Measurements from ENCODE around the gene KRTAP5-9. TPM values are rescaled to one million over a fixed set of nuclear protein-coding genes. Genes with fewer than 3 reads are reported as not detected.
"Not testable (repeated sequence)": the region's sequence is repeated elsewhere in the genome, so short reads cannot be mapped to it uniquely, and the experiment has no call there.

Gene KRTAP5-9, protein sequence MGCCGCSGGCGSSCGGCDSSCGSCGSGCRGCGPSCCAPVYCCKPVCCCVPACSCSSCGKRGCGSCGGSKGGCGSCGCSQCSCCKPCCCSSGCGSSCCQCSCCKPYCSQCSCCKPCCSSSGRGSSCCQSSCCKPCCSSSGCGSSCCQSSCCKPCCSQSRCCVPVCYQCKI
- under 1 TPM; 0.30 to 0.59 (median 0.31) TPM for polyA plus RNA-seq (ENCODE audit: insufficient read length in 3 of 3)
- long read RNA-seq, donor 1 = 0 reads
- long read RNA-seq, donor 2 = 0 reads
- long read RNA-seq, donor 3 = 0 reads
- long read RNA-seq, donor 4 = 0 reads
- long read RNA-seq, donor 5 = 0 reads
- long read RNA-seq, donor 6, partial matches to known transcripts = 0 of 1 reads
- long read RNA-seq, donor 6, other reads (novel, unspliced or antisense) = 0 of 1 reads
- long read RNA-seq, donor 7 = 0 reads
- long read RNA-seq, donor 8, partial matches to known transcripts = 0 of 1 reads
- long read RNA-seq, donor 8, other reads (novel, unspliced or antisense) = 0 of 1 reads
- long read RNA-seq, donor 9 = 0 reads
- long read RNA-seq, donor 10 = 0 reads
- long read RNA-seq, donor 11 = 0 reads
- long read RNA-seq, donor 12 = 0 reads
- long read RNA-seq, donor 13 = 0 reads
- long read RNA-seq, donor 14 = 0 reads
- long read RNA-seq, donor 15 = 0 reads
- long read RNA-seq, donor 16 = 0 reads

DNA sequence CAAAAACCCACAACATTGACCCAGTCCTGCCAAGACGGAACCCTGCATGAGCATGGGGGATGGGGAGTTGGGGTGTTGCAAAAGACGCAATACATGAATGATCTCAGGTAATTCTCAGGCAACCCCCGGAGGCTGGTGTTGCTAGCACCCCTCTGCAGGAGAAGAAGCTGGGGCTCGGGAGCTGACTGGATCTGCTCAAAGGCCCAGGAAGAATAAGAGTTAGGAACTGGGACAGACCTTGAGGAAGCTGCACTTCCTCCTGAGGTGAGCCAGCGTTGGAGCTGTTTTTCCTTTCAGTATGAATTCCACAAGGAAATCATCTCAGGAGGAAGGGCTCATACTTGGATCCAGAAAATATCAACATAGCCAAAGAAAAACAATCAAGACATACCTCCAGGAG, at the start of gene KRTAP5-9:
Gene KRTAP5-9, plus strand, starts transcription at position 301 of the 400 bp plus-strand sequence. CDS start 238 bp downstream, outside the sequence.
- DNase-seq (ENCODE audit: extremely low read depth in 1 of 11, low read depth in 9 of 11, low spot score in 4 of 11) = no peak

DNA sequence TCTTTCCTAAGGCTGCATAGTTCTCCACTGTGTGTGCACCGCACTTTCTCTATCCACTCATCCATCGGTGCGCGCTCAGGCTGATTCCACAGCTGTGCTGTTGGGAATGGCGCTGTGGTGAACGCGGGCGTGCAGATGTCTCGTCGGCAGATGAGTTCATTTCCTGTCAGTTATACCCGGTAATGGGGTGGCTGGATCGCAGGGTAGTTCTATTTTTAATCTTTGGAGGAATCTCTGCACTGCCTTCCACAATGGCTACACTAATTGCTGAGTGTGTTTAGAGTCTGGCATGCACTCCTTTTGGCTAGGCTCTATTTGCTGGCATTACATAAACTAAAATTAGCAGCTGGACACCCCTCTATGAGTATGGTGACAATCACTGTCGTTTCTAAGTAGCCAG, 49.1 kb upstream of the KRTAP5-9 start:
- no peak for DNase-seq (ENCODE audit: extremely low read depth in 1 of 11, low read depth in 9 of 11, low spot score in 4 of 11)

DNA sequence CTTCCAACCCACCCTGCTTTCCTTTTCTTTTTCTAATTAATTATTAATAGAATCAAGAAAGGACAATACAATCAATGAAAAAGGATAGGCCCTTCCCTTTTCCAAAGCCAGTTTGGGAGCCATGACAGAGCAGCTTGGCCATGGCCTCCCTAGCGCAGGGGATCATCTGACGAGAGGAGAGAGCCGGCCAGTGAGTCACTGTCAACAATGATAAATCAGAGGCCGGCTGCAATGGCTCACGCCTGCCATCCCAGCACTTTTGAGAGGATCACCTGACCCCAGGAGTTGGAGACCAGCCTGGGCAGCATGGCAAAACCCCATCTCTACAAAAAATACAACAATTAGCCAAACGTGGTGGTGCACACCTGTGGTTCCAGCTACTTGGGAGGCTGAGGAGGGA, 48.7 kb upstream of the KRTAP5-9 start:
- no peak for DNase-seq (ENCODE audit: extremely low read depth in 1 of 11, low read depth in 9 of 11, low spot score in 4 of 11)

DNA sequence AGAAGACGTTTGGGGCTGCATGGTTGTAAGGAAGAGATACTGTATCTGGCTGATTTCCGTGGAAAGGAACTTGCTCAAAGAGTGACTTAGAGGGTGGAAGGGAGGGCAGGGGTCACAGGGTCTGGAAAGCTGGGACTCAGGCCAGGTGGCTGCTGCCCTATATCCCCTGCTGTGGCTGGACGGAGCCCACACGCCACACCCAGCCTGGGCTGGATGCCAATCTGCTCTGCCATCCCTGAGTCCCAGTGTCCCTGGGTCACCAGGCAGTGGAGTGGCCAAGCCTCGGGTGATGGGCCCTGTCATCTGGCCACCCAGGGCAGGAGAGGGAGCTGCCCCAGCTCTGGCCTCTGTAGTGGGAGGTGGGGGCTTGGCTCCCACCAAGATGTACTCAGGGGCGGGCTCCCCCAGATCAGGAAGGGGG, 47.6 kb upstream of the KRTAP5-9 start:
- DNase-seq (ENCODE audit: extremely low read depth in 1 of 11, low read depth in 9 of 11, low spot score in 4 of 11) = no peak

DNA sequence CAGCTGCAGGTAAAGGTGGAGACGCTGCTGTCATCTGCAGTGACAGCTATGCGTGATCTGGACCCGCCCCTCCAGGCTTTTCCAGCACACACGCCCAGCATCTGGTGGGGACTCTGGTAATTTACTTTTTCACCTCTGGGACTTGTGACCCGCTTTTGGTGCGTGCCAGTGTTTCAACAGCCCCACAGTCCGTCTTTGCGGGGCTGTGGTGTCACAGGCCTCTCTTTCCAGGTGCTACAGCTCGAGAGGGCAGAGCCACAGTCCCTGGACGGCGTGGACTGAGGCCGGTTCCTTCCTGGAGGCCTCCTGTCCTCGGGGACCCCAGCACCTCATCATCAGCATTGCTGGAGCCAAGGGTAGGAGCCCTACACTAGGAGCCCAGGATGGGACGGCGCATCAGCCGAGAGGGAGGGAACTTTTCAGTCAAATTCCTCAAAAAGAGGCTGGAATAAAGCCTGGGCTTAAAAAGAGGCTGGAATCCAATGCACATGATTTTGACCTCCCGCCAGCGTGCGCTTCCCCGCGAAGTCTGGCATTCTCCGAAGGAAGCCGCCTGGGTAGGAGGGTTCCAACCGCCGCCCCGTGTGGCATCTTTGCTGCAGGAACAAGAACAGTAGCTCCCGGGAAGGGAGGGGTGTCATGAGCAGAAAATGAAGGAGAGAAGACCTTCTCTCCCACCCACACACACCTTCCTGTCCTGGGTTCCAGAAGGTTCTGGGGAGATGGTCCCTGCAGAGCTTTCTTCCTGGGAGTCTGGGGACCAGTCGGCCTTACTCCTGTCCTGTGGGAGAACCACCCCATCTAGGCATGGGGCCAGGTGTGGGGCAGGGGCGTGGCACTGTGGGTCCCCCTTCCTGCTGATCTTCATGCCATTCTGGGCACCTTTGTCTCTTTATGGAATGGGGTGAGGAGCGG, 46.9 kb upstream of the KRTAP5-9 start:
- no peak for DNase-seq (ENCODE audit: extremely low read depth in 1 of 11, low read depth in 9 of 11, low spot score in 4 of 11)

DNA sequence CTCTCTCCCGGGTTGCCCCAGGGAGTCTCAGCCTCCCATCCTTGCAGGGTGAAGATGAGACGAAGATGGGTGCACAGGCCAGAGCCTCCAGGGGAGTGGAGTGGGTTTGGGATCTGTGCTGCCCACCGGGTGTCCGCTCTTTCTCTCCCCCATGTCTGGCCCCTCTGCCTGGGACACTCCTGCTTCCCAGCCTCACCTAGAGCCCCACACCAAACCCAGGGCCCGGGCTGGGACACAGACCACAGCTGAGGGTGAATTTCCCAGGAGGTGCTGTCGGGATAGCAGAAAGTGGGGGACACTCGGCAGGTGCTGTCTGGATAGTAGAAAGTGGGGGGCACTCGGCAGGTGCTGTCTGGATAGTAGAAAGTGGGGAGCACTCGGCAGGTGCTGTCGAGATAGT, 46.2 kb upstream of the KRTAP5-9 start:
- no peak for DNase-seq (ENCODE audit: extremely low read depth in 1 of 11, low read depth in 9 of 11, low spot score in 4 of 11)

DNA sequence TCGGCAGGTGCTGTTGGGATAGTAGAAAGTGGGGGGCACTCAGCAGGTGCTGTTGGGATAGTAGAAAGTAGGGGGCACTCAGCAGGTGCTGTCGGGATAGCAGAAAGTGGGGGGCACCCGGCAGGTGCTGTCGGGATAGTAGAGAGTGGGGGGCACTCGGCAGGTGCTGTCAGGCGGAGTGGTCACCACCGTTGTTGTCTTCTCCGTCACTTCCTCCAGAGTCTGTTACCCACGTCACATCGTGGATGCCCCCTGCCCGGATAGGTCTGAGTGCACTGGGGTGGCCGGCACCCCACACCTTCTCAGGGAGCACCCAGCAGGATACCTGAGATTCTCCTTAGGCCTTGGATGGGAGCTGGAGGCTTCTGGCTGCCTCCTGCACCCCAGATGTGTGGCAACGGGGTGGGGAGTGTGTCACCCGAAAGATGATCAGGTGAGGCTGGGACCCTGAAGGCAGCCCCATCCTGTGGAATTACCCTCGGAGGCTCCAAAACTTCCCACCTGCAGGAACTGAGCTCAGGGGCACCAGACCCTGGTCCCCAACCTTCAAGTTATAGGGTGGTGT, 45.3 kb upstream of the KRTAP5-9 start:
- no peak for DNase-seq (ENCODE audit: extremely low read depth in 1 of 11, low read depth in 9 of 11, low spot score in 4 of 11)

DNA sequence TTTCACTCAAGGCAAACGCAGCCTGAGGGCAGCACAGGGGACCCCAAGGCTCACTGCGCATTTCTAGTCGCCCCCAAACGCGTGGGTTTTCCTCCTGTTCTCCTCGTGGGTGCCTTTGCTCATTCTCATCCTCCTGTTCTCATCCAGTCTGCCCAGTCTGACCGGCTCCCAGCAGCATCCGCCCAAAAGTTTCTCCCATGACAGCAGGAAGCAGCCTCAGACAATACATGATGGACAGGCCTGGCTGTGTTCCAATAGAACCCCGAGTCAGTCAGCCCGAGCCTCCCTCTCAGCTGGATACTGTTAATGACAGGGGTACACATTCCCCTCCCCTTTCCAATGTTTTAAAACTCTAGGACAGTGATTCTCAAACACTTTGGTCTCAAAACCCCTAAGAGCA, 43.7 kb upstream of the KRTAP5-9 start:
- DNase-seq (ENCODE audit: extremely low read depth in 1 of 11, low read depth in 9 of 11, low spot score in 4 of 11) = no peak

DNA sequence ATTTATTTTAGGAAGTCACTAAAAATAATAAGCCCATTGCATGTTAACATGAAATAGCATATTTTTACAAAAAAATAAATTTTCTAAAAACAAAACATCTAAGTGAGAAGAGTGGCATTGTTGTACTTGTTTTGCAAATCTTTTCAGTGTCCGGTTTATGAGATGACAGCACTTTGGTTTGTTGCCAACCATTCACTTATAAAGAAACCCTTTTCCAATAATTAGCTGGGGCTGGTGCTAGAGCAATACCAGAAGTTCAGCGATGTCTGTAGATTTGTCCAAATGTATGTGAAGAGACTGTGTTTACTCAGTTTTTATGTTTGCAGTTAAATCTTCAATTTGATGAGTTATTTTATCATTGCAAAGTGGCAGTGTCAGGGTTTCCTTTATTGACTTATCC, 43.2 kb upstream of the KRTAP5-9 start:
- no peak for DNase-seq (ENCODE audit: extremely low read depth in 1 of 11, low read depth in 9 of 11, low spot score in 4 of 11)

DNA sequence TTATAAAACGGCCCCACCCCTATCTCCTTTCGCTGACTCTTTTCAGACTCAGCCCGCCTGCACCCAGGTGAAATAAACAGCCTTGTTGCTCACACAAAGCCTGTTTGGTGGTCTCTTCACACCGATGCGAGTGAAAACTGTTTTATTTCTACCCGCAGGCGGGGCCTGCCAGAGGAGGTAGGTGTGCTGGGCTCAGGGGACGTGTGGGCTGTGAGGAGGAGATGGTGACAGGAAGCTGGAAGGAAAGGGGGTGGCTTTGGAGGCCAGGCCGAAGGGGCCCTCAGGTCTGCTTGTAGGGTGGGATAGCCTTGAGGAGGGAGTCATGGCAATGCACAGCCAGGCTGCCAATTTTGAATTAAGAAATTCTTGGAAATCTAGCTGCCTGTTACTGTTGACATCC, 42.4 kb upstream of the KRTAP5-9 start:
- no peak for DNase-seq (ENCODE audit: extremely low read depth in 1 of 11, low read depth in 9 of 11, low spot score in 4 of 11)

DNA sequence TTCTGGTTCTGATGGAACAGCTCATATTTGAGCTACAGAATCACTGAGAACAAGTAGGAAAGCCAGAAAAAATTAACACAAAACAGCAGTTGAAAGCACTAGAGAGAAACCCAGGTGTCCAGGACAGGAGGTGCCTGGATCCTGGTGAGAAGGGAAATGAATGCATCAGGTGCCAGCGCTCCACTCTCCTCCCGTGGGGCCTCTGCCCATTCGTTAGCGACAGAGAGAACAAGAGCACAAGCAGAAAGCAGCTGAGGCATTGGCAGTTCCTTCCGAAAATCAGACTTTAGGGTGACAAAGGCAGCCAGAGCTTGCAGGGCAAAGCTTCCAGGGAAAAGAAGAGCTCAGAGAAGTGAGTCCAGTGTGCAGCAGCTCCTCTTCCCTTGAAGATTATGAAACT, 41.1 kb upstream of the KRTAP5-9 start:
- no peak for DNase-seq (ENCODE audit: extremely low read depth in 1 of 11, low read depth in 9 of 11, low spot score in 4 of 11)

DNA sequence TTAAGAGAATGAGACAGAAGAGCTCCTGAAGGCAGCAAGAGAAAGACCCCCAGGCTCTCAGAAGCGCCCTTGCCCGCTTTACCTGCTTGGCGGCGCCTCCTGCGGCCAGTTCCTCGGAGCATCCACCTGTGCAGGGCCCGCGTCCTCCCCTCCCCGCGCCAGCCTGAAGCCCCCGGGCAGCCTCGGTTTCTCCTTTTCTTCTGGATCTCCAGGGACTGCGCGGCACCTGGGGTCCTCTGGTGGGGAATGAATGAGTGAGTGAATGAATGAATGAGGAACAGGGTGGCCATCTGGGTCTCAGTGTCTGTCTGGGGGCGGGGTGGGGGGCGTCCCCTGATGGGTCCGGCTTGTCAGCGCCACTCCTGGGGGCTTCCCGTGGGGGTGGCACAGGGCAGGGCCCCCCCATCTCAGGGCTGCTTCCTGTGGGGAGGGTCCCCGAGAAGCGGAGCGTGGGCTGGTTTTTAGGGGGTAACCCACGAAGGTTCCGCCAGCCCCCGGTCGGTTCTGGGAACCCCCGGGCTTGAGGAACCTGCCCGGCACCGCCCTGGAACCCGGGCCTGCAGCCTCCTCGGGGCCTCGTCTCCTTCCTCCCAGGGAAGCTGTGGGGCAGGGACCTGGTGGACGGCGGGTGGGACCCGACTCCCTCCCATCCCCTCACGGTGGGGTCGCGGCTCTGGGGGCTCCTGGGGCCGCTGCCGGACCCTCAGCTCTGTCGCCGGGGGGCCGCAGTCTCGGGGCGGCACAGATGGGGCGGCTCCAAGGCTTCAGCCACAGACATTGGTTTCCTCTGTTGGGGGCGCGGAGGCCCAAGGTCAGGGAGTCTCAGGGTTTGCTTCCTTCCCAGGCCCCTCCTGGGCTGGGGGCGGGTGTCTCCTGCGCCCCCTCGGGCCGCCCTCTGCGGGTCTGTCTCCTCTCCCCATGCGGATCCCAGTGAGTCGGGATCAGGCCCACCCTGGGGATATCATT, 29.4 kb upstream of the KRTAP5-9 start:
- no peak for DNase-seq (ENCODE audit: extremely low read depth in 1 of 11, low read depth in 9 of 11, low spot score in 4 of 11)

DNA sequence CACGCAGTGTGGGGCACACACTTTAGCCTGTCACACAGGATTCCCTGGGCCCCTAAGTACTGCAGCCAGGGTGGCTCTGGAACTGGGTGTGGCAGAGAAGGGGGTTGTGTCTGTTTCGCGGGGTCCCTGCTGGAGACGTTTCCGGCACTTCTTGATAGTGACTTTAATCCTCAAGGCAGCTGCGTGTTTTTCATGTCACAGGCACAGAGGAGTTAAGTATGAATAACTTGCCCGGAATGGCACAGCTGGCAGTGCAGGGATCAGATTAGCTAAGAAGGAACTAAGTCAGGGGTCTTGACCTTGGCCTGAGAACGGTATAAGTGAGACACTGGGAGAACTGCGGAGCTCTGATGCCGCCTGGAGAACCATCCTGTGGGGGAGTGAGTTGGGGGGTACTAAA, 28.7 kb upstream of the KRTAP5-9 start:
- DNase-seq (ENCODE audit: extremely low read depth in 1 of 11, low read depth in 9 of 11, low spot score in 4 of 11) = no peak

DNA sequence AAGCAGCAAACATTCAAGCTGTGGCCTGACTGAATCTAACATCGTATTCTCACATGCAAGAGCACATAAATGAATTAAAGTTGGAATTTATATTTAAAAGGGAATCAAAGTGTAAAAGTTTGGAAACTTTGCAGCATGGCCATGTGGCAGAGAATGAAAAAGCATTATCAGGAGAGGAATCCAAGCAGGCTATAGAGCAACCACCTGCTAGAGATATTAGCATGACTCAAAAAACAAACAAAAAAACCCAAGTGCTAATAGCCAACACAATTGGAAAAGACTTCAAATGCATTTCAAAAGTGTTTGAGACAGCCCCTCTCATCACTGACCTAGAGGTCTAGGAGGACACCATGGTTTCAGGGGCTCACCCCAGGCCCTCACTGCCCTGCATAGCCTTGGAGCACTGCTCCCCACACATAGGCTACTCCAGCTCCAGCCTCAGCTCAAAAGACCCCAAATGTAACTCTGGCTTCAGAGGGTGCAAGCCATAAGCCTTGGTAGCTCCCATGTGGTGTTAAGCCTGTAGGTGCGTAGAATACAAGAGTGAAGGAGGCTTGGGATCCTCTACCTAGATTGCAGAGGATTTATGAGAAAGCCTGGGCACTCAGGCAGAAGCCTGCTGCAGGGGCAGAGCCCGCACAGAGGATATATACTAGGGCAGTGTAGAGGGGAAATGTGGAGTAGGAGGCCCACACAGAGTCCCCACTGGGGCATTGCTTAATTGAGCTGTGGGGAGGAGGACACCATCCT, 22.9 kb upstream of the KRTAP5-9 start:
- DNase-seq (ENCODE audit: extremely low read depth in 1 of 11, low read depth in 9 of 11, low spot score in 4 of 11) = no peak

DNA sequence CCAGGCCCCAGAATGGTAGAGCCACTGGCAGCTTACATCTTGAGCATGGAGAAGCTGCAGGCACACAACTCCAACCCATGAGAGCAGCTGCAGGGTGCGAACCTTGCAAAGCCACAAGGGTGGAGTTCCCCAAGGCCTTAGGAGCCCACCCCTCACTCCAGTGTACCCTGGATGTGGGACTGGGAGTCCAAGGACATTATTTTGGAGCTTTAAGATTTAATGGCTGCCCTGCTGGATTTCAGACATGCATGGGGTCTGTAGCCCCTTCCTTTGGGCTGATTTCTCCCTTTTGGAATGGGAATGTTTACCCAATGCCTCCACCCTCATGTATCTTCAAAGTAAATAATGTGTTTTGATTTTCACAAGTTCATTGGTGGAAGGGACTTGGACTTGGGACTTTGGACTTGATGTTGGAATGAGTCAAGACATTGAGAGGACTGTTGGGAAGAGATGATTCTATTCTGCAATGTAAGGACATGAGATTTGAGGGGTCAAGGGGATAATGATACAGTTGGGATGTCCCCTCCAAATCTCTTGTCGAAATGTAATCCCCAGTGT, 22.2 kb upstream of the KRTAP5-9 start:
- no peak for DNase-seq (ENCODE audit: extremely low read depth in 1 of 11, low read depth in 9 of 11, low spot score in 4 of 11)

DNA sequence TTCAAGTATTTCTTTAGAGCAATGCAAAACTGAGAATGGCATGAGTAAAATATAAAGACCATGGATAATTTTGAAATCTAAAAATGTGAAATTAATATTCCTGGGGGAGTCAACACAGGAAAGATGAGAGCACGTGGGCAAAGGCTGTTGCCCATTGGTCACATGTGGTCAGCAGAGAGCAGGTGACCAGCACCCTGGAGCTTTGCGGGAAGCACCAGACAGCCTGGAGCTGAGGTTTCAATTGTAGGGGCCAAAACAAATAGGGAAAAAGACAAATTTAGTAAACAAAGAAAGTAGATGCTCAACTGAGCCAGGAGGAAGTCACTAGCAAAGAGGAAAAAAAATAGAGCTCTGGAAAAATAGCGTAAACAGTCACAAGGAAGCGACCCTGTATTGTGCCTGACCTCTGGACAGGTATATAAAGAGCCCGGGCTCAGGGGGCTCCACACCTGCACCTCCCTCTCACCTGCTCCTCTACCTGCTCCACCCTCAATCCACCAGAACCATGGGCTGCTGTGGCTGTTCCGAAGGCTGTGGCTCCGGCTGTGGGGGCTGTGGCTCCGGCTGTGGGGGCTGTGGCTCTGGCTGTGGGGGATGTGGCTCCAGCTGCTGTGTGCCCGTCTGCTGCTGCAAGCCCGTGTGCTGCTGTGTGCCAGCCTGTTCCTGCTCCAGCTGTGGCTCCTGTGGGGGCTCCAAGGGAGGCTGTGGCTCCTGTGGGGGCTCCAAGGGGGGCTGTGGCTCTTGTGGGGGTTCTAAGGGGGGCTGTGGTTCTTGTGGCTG, 21.2 kb upstream of the KRTAP5-9 start, which contains the start of gene KRTAP5-7:
Gene KRTAP5-7, plus strand, starts transcription at position 472 of the 780 bp plus-strand sequence. Its CDS starts 34 bp downstream, at position 506.
- DNase-seq (ENCODE audit: extremely low read depth in 1 of 11, low read depth in 9 of 11, low spot score in 4 of 11) = not testable (repeated sequence)
